Breast epithelium (tissue), 3 donors: ENCODE measurements around the gene PLPP1.

Experiments
- CTCF ChIP-seq, 3 donors: fragments of 450-650 bp; IDR thresholded peaks; one replicate each; pipeline ENCODE4 v1.5.1; 2016 to 2017; ENCODE audit warnings: antibody characterized with exemption in 3 of 3, mild to moderate bottlenecking in 3 of 3, moderate library complexity in 3 of 3
- POLR2A ChIP-seq: fragments of 450-650 bp; IDR thresholded peaks from one replicate; pipeline ENCODE4 v1.6.1; 2016; ENCODE audit warnings: antibody characterized with exemption, mild to moderate bottlenecking, moderate library complexity
- POLR2AphosphoS5 ChIP-seq, 3 donors: sonication (generic); formaldehyde crosslinking; IDR thresholded peaks; one replicate each; pipeline ENCODE4 v1.6.1; 2017; ENCODE audit warnings: antibody characterized with exemption in 3 of 3

- TF ChIP-seq CTCF (IDR thresholded peaks at IDR 0.05) (no peak), POLR2A (no peak), POLR2AphosphoS5 (IDR thresholded peaks at IDR 0.05) (no peak)
These were observed 113.7 kb downstream of the PLPP1 start for GRCh38 chr5:55421074-55421529.
